ENCODE data around the gene TCTN1. TPM values are rescaled to one million over a fixed set of nuclear protein-coding genes. Genes with fewer than 3 reads are reported as not detected.
"Not testable (repeated sequence)": the region's sequence is repeated elsewhere in the genome, so short reads cannot be mapped to it uniquely, and the experiment has no call there.

Gene TCTN1
- polyA plus RNA-seq (ENCODE audit: insufficient read length in 4 of 4): 100 to 1,000 TPM in 1 of 4 donors, 10 to 100 TPM in 3; 54.9 to 105 (median 81.8) TPM

GRCh38 chr12:110613771-110614684, at the start of gene TCTN1:
Gene TCTN1, plus strand, starts transcription at chr12:110614129. Its CDS starts 54 bp downstream, at chr12:110614183.
- DNase-seq (ENCODE audit: low read depth in 4 of 4, low spot score in 3 of 4): peak; percentile 80 to 87 (median 85)

GRCh38 chr12:110564471-110564991, 49.4 kb upstream of the TCTN1 start:
- no peak for DNase-seq (ENCODE audit: low read depth in 4 of 4, low spot score in 3 of 4)

GRCh38 chr12:110565894-110566871, 47.7 kb upstream of the TCTN1 start:
- DNase-seq (ENCODE audit: low read depth in 4 of 4, low spot score in 3 of 4): no peak

GRCh38 chr12:110566993-110567392, 46.9 kb upstream of the TCTN1 start:
- no peak for DNase-seq (ENCODE audit: low read depth in 4 of 4, low spot score in 3 of 4)

GRCh38 chr12:110568752-110569151, 45.2 kb upstream of the TCTN1 start:
- DNase-seq (ENCODE audit: low read depth in 4 of 4, low spot score in 3 of 4): no peak

GRCh38 chr12:110569838-110570237, 44.1 kb upstream of the TCTN1 start:
- not testable (repeated sequence) for DNase-seq (ENCODE audit: low read depth in 4 of 4, low spot score in 3 of 4)

- DNase-seq (ENCODE audit: low read depth in 4 of 4, low spot score in 3 of 4): not testable (repeated sequence)
Observed at GRCh38 chr12:110570798-110571197, 43.1 kb upstream of the TCTN1 start.

GRCh38 chr12:110574044-110574443, 39.9 kb upstream of the TCTN1 start:
- DNase-seq (ENCODE audit: low read depth in 4 of 4, low spot score in 3 of 4): no peak

- DNase-seq (ENCODE audit: low read depth in 4 of 4, low spot score in 3 of 4): not testable (repeated sequence)
Observed at GRCh38 chr12:110574717-110575230, 39.2 kb upstream of the TCTN1 start.

GRCh38 chr12:110575326-110575725, 38.6 kb upstream of the TCTN1 start:
- DNase-seq (ENCODE audit: low read depth in 4 of 4, low spot score in 3 of 4): no peak

GRCh38 chr12:110576504-110576903, 37.4 kb upstream of the TCTN1 start:
- no peak for DNase-seq (ENCODE audit: low read depth in 4 of 4, low spot score in 3 of 4)

- DNase-seq (ENCODE audit: low read depth in 4 of 4, low spot score in 3 of 4): no peak
Observed at GRCh38 chr12:110577864-110578693, 35.9 kb upstream of the TCTN1 start.

- DNase-seq (ENCODE audit: low read depth in 4 of 4, low spot score in 3 of 4): no peak
Observed at GRCh38 chr12:110578694-110579534, 35.0 kb upstream of the TCTN1 start.

GRCh38 chr12:110579535-110580253, 34.2 kb upstream of the TCTN1 start:
- DNase-seq (ENCODE audit: low read depth in 4 of 4, low spot score in 3 of 4): no peak

GRCh38 chr12:110581931-110582275, 32.0 kb upstream of the TCTN1 start:
- no peak for DNase-seq (ENCODE audit: low read depth in 4 of 4, low spot score in 3 of 4)

GRCh38 chr12:110582276-110583136, 31.4 kb upstream of the TCTN1 start:
- no peak for DNase-seq (ENCODE audit: low read depth in 4 of 4, low spot score in 3 of 4)

Measured in left renal pelvis (tissue), 4 donors.